Stimulated activated CD4-positive, alpha-beta T cell treated with anti-CD3 and anti-CD28 coated beads, Interleukin-4, amount 100 ng/mL, for 1 hour (primary cell): Measurements from ENCODE around the gene AKIRIN2.
"Not testable (repeated sequence)": the region's sequence is repeated elsewhere in the genome, so short reads cannot be mapped to it uniquely, and the experiment has no call there.

ENCODE experiments used
- DNase-seq: peaks from one replicate; pipeline ENCODE4 v3.0.0-alpha.2; 2020

Gene AKIRIN2

GRCh38 chr6:87687296-87687695 is 14.7 kb downstream of the AKIRIN2 start:
- no peak for DNase-seq

GRCh38 chr6:87686636-87687205 is 15.3 kb downstream of the AKIRIN2 start:
- not testable (repeated sequence) for DNase-seq

- DNase-seq, result no peak
Observed at GRCh38 chr6:87684895-87685654, 17.0 kb downstream of the AKIRIN2 start.

GRCh38 chr6:87683890-87684289 is 18.1 kb downstream of the AKIRIN2 start:
- DNase-seq, result no peak

GRCh38 chr6:87682310-87682709 is 19.7 kb downstream of the AKIRIN2 start:
- no peak for DNase-seq

- no peak for DNase-seq
Observed at GRCh38 chr6:87675004-87675681, 26.9 kb downstream of the AKIRIN2 start.

- DNase-seq, result no peak
Observed at GRCh38 chr6:87674290-87674689, 27.7 kb downstream of the AKIRIN2 start.

GRCh38 chr6:87673237-87673636 is 28.8 kb downstream of the AKIRIN2 start:
- DNase-seq, result no peak

GRCh38 chr6:87672641-87673040 is 29.4 kb downstream of the AKIRIN2 start:
- DNase-seq, result no peak

- DNase-seq, result no peak
Observed at GRCh38 chr6:87671555-87672029, 30.4 kb downstream of the AKIRIN2 start.

GRCh38 chr6:87670707-87671106 is 31.3 kb downstream of the AKIRIN2 start:
- DNase-seq, result no peak

GRCh38 chr6:87669051-87669450 is 33.0 kb downstream of the AKIRIN2 start:
- DNase-seq, result no peak

- DNase-seq, result no peak
Observed at GRCh38 chr6:87668013-87668412, 34.0 kb downstream of the AKIRIN2 start.

GRCh38 chr6:87667032-87667431 is 35.0 kb downstream of the AKIRIN2 start:
- no peak for DNase-seq

GRCh38 chr6:87664921-87665485 is 37.0 kb downstream of the AKIRIN2 start:
- no peak for DNase-seq

- DNase-seq, result no peak
Observed at GRCh38 chr6:87663434-87663833, 38.6 kb downstream of the AKIRIN2 start.

- no peak for DNase-seq
Observed at GRCh38 chr6:87661503-87661902, 40.5 kb downstream of the AKIRIN2 start.

- no peak for DNase-seq
Observed at GRCh38 chr6:87661016-87661415, 41.0 kb downstream of the AKIRIN2 start.

GRCh38 chr6:87660226-87660911 is 41.7 kb downstream of the AKIRIN2 start:
- no peak for DNase-seq

- DNase-seq, result no peak
Observed at GRCh38 chr6:87658516-87658915, 43.5 kb downstream of the AKIRIN2 start.

GRCh38 chr6:87656857-87657256 is 45.2 kb downstream of the AKIRIN2 start:
- no peak for DNase-seq

GRCh38 chr6:87655824-87656223 is 46.2 kb downstream of the AKIRIN2 start:
- DNase-seq, result no peak

- DNase-seq, result no peak
Observed at GRCh38 chr6:87654875-87655454, 47.1 kb downstream of the AKIRIN2 start.
